ENCODE measurements around the gene FBXO45. TPM values are rescaled to one million over a fixed set of nuclear protein-coding genes. Genes with fewer than 3 reads are reported as not detected.

The FBXO45 gene
- total RNA-seq, 1 experiment from 2014 or later, result 16.0 TPM

DNA sequence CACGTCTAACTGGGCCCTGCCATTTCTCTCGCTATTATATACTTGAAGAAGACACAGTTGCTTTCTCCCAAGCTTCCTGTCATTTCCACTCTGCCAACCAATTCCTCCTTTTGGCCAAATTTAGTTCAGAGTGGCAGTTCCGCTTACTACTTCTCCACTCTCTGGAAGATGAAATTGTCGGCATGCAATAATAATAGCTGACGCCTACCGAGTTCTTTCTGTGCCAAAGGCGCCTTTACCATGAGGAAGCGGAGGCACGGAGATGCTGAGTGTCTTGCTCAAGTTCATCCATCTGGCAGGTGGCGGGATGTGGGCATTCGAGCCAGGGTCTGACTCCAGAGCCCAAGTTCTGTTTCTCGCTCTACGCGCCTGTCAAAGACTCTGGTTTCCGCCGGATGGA is 56.4 kb downstream of the FBXO45 start:
- CTCF ChIA-PET, result interaction anchor here (1.8 kb wide), 1 partner anchor 60 kb away, joined by 5 read pairs; no protein-coding TSS in a partner anchor
- no peak for DNase-seq (ENCODE audit: unreplicated experiment)
- intact Hi-C loops (cut with micrococcal nuclease), result no loop called here

DNA sequence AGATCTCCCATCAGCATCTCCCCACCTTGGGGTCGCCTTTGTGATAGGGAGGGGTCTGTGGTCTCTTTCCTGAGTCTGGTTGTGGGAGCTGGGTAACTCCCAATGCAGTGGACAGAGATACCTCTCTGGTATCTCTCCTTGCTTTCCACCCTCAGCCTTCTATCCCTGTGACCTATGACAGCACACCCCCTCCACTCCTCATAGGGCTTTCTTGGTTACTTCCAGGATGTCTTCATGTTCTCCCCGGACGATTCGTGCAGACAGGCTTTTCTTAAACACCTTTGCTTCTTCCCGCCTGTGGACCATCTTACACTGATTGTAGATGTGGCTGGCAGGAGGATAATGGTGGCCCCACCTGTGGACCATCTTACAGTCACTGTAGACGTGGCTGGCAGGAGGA is 56.9 kb downstream of the FBXO45 start:
- DNase-seq (ENCODE audit: unreplicated experiment), result no peak
- Mint-ChIP-seq H3K36me3 (ENCODE audit: insufficient read depth, unreplicated experiment) (no peaks in the 10 kb centered on the region), H3K27ac (ENCODE audit: low read depth, unreplicated experiment) (no peak overlapping the region), H3K9me3 (ENCODE audit: unreplicated experiment) (no peaks in the 10 kb centered on the region), H3K4me3 (ENCODE audit: unreplicated experiment) (no peak overlapping the region), H3K27me3 (ENCODE audit: insufficient read depth, unreplicated experiment) (no peaks in the 10 kb centered on the region), H3K4me1 (ENCODE audit: insufficient read depth, unreplicated experiment) (no peaks in the 10 kb centered on the region)
- intact Hi-C loops (cut with micrococcal nuclease), result no loop called here
- TF ChIP-seq, protein P1, sequence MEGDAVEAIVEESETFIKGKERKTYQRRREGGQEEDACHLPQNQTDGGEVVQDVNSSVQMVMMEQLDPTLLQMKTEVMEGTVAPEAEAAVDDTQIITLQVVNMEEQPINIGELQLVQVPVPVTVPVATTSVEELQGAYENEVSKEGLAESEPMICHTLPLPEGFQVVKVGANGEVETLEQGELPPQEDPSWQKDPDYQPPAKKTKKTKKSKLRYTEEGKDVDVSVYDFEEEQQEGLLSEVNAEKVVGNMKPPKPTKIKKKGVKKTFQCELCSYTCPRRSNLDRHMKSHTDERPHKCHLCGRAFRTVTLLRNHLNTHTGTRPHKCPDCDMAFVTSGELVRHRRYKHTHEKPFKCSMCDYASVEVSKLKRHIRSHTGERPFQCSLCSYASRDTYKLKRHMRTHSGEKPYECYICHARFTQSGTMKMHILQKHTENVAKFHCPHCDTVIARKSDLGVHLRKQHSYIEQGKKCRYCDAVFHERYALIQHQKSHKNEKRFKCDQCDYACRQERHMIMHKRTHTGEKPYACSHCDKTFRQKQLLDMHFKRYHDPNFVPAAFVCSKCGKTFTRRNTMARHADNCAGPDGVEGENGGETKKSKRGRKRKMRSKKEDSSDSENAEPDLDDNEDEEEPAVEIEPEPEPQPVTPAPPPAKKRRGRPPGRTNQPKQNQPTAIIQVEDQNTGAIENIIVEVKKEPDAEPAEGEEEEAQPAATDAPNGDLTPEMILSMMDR (IDR thresholded peaks at IDR 0.05; ENCODE audit: unreplicated experiment), result no peak
- ChIA-PET POLR2A (no interaction called here), CTCF (interaction anchor here (1.8 kb wide), 1 partner anchor 60 kb away, joined by 5 read pairs; no protein-coding TSS in a partner anchor)
- no TSS peak for BruUV-seq (replicated peaks)

More for the DNA sequence above, 56.4 kb downstream of the FBXO45 start:
- POLR2A ChIA-PET, result no interaction called here
- TF ChIP-seq, protein P1 (IDR thresholded peaks at IDR 0.05; ENCODE audit: unreplicated experiment), result no peak
- no TSS peak for BruUV-seq (replicated peaks)
- Mint-ChIP-seq H3K9me3 (ENCODE audit: unreplicated experiment) (no peaks in the 10 kb centered on the region), H3K27me3 (ENCODE audit: insufficient read depth, unreplicated experiment) (no peaks in the 10 kb centered on the region), H3K4me3 (ENCODE audit: unreplicated experiment) (no peak overlapping the region), H3K27ac (ENCODE audit: low read depth, unreplicated experiment) (no peak overlapping the region), H3K36me3 (ENCODE audit: insufficient read depth, unreplicated experiment) (no peaks in the 10 kb centered on the region), H3K4me1 (ENCODE audit: insufficient read depth, unreplicated experiment) (no peaks in the 10 kb centered on the region)

DNA sequence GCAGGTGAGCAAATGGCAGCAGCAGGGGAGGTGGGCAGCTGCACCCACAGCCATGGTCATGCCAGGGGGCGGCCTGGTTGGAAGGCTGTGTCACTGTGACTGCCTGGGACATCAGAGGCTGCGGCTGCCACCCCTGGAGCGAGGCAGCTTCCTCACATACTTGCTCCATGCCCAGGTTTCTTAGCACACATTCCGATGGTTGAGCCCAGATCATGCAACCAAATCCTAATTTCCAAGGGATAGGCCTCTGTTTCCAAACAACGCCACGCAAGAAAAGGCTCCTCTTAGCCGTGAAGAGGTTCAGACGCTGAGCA is 59.4 kb downstream of the FBXO45 start:
- no peak for DNase-seq (ENCODE audit: unreplicated experiment)
- TF ChIP-seq, protein P1 (IDR thresholded peaks at IDR 0.05; ENCODE audit: unreplicated experiment), result no peak
- intact Hi-C loops (cut with micrococcal nuclease), result no loop called here
- no peaks in the 10 kb centered on the region for H3K9me3 Mint-ChIP-seq (ENCODE audit: unreplicated experiment)
- ChIA-PET POLR2A (no interaction called here), CTCF (no interaction called here)
- H3K4me1 Mint-ChIP-seq (ENCODE audit: insufficient read depth, unreplicated experiment), result peaks cover 8% of the 10 kb centered on the region
- no peaks in the 10 kb centered on the region for H3K27me3 Mint-ChIP-seq (ENCODE audit: insufficient read depth, unreplicated experiment)
- H3K36me3 Mint-ChIP-seq (ENCODE audit: insufficient read depth, unreplicated experiment), result no peaks in the 10 kb centered on the region
- H3K27ac Mint-ChIP-seq (ENCODE audit: low read depth, unreplicated experiment), result no peak overlapping the region
- no TSS peak for BruUV-seq (replicated peaks)
- H3K4me3 Mint-ChIP-seq (ENCODE audit: unreplicated experiment), result no peak overlapping the region

DNA sequence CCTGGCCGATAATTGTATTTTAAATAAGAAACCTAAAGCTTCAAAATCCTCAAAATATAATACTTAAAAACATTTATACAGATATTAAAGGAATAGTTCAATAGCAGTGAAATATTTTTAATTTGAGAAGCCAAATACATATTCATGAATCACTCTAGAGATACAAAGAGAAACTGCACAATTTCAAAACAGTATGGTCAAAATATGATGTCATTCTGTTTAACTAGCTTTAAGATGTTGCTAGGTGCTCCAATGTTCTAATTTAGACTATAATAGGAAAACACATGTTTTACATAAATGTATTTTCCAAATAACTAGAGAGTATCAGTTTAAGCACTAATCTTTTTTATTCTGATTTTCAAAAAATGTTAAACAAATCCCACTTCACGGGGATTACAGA is 60.8 kb downstream of the FBXO45 start:
- no peak for DNase-seq (ENCODE audit: unreplicated experiment)
- Mint-ChIP-seq H3K36me3 (ENCODE audit: insufficient read depth, unreplicated experiment) (no peaks in the 10 kb centered on the region), H3K4me1 (ENCODE audit: insufficient read depth, unreplicated experiment) (peaks cover 8% of the 10 kb centered on the region), H3K27me3 (ENCODE audit: insufficient read depth, unreplicated experiment) (no peaks in the 10 kb centered on the region), H3K27ac (ENCODE audit: low read depth, unreplicated experiment) (no peak overlapping the region), H3K4me3 (ENCODE audit: unreplicated experiment) (no peak overlapping the region), H3K9me3 (ENCODE audit: unreplicated experiment) (no peaks in the 10 kb centered on the region)
- CTCF ChIA-PET, result interaction anchor here (0.6 to 1.7 kb wide), 2 partner anchors 20 to 644 kb away, joined by 3 to 7 read pairs; no protein-coding TSS in a partner anchor
- POLR2A ChIA-PET, result no interaction called here
- intact Hi-C loops (cut with micrococcal nuclease), result no loop called here
- TF ChIP-seq, protein P1 (IDR thresholded peaks at IDR 0.05; ENCODE audit: unreplicated experiment), result no peak
- no TSS peak for BruUV-seq (replicated peaks)
